IMR-90 (cell line): ENCODE measurements around the gene TRDMT1.

ENCODE experiments used
- CEBPB ChIP-seq: IDR thresholded peaks from 2 replicates; pipeline ENCODE4 v1.6.1; 2012; ENCODE audit warnings: low read depth, low read length, improper control_type of control experiment
- RFX5 ChIP-seq: IDR thresholded peaks from 2 replicates; pipeline ENCODE4 v1.8.0; 2012; ENCODE audit warnings: low read depth, mild to moderate bottlenecking, low read length, moderate library complexity
- USF2 ChIP-seq: fragments of 150-350 bp; IDR thresholded peaks from 2 replicates; pipeline ENCODE4 v1.6.1; 2017; ENCODE audit warnings: mild to moderate bottlenecking, antibody characterized with exemption, low read length, low read depth
- TF ChIP-seq, protein P1 (sequence below): conservative IDR thresholded peaks from 2 replicates; pipeline ENCODE4 v1.5.1; 2012; ENCODE audit warnings: mild to moderate bottlenecking, low read depth, low read length, improper control_type of control experiment

DNA sequence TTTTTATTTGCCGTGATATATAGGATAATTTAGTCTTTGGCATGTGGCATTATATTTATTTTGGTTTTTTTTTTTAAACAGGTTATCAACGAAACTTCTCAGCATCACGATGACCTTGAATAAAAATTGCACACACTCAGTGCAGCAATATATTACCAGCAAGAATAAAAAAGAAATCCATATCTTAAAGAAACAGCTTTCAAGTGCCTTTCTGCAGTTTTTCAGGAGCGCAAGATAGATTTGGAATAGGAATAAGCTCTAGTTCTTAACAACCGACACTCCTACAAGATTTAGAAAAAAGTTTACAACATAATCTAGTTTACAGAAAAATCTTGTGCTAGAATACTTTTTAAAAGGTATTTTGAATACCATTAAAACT, 35.7 kb upstream of the TRDMT1 start:
- TF ChIP-seq, protein P1, sequence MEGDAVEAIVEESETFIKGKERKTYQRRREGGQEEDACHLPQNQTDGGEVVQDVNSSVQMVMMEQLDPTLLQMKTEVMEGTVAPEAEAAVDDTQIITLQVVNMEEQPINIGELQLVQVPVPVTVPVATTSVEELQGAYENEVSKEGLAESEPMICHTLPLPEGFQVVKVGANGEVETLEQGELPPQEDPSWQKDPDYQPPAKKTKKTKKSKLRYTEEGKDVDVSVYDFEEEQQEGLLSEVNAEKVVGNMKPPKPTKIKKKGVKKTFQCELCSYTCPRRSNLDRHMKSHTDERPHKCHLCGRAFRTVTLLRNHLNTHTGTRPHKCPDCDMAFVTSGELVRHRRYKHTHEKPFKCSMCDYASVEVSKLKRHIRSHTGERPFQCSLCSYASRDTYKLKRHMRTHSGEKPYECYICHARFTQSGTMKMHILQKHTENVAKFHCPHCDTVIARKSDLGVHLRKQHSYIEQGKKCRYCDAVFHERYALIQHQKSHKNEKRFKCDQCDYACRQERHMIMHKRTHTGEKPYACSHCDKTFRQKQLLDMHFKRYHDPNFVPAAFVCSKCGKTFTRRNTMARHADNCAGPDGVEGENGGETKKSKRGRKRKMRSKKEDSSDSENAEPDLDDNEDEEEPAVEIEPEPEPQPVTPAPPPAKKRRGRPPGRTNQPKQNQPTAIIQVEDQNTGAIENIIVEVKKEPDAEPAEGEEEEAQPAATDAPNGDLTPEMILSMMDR = no peak
- TF ChIP-seq USF2 = no peak
- no peak for TF ChIP-seq CEBPB
- no peak for TF ChIP-seq RFX5
